IPS-NIHi7 (cell line): ENCODE measurements around the gene PAQR6.
"Not testable (repeated sequence)": the region's sequence is repeated elsewhere in the genome, so short reads cannot be mapped to it uniquely, and the experiment has no call there.

Source experiments
- DNase-seq: peaks from one replicate; pipeline ENCODE4 v3.0.0; 2012; ENCODE audit warnings: mixed read lengths; ENCODE audit errors: extremely low spot score

PAQR6 gene

DNA sequence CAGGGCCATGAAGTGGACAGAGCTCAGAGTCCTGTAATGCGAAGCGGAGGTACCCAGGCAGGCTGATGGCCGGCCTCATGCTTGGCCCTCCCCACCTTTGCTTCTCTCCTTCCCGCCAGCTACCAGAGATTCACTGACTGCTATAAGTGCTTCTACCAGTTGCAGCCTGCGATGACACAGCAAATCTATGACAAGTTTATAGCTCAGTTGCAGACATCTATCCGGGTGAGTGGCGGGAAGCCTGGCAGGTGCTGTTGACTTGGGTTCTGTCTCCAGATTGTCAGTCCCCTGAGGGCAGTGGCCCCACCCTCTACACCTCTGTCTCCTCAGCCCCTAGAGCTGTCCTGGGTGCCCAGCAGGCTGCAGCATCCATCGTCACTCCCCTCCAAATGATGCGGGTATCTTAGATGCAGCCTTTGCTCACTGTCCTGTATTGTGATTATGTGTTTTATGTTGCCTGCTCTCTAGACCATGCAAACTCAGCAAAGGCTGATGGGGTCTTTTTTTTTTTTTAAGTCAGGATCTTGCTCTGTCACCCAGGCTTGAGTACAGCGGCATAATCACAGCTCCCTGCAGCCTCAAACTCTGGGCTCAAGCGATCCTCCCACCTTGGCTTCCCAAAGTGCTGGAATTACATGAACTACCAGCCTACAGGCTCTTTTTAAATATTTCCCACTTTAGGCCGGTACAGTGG, 15.5 kb downstream of the PAQR6 start:
- DNase-seq, result no peak

- DNase-seq, result no peak
These were observed 17.4 kb downstream of the PAQR6 start for GRCh38 chr1:156230473-156230837.

DNA sequence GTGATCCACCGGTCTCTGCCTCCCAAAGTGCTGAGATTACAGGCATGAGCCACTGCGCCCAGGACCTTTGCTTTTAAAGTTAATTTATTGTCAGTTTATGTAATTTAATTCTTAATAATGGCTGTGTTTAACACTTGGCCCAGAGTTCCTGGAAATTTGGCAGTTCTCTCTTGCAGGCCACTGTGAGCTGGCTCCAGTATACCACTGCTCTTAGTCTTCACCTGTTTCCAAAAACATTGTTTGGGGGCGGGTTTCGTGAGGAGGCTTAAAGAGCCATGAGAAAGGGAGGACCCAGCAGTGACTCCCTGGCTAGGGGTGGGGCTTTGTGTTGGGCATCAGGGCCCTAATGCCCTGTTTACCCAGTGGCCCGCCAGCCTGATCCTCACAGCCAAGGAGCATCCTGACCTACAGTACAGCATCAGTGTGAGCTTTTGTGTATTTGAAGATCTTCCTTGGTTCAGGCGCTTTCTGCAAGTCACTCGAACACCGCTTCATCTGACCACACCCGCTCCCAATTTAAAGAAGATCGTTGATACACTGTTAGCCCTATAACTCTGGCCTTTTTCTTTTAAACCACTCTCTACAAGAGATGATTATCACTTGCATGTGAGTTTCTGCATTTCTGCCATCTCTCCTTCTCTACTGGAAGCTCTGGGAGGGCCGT, 17.9 kb downstream of the PAQR6 start:
- DNase-seq, result no peak

DNA sequence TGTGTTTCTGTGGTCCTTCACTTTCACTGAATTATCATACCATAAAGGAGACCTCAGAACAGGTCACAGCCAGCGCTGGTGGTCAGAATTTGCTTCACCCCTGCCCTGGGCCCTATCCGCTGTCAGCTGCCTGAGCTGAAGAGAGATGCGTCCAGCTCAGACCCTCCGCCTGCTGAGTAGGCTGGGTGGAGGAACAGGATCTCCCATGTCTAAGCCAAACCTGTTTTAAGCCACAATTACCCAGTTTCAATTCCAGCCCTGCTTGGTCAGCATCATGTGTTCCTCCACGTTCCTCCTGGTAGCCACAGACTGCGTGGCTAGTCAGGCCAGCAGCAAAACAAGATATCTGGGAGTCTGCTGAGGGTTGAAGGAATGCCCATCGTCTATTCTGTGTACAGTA, 19.4 kb downstream of the PAQR6 start:
- no peak for DNase-seq

GRCh38 chr1:156226782-156227181, 21.1 kb downstream of the PAQR6 start:
- DNase-seq, result no peak

GRCh38 chr1:156226116-156226538, 21.7 kb downstream of the PAQR6 start:
- no peak for DNase-seq

DNA sequence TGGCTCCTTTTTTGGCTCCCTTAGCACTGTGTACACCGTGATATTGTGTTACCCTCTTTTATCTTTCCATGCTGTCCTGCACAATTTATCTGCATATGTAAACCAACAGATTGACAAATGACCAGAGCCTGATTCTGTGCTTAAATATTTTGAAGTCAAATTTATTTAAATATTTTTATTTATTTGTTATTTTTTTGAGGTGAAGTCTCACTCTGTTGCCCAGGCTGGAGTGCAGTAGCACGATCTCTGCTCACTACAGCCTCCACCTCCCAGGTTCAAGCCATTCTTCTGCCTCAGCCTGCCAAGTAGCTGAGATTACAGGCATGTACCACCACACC, 22.2 kb downstream of the PAQR6 start:
- no peak for DNase-seq

- DNase-seq, result no peak
These were observed 25.7 kb downstream of the PAQR6 start for GRCh38 chr1:156221986-156222692.

DNA sequence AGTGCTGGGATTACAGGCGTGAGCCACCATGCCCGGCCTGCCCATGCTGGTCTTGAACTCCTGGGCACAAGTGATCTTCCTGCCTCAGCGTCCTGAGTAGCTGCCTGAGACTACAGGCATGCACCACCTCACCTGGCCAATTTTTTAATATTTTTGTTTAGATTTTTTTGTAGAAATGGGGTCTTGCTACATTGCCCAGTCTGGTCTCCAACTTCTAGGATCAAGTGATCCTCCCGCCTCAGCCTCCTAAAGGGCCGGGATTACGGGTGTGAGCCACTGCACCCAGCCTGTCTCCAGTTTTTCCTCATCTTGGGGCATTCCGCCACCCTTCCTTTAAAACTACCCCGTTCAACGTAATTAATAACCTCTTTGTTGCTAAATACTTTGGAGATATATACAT, 27.6 kb downstream of the PAQR6 start:
- DNase-seq, result no peak

DNA sequence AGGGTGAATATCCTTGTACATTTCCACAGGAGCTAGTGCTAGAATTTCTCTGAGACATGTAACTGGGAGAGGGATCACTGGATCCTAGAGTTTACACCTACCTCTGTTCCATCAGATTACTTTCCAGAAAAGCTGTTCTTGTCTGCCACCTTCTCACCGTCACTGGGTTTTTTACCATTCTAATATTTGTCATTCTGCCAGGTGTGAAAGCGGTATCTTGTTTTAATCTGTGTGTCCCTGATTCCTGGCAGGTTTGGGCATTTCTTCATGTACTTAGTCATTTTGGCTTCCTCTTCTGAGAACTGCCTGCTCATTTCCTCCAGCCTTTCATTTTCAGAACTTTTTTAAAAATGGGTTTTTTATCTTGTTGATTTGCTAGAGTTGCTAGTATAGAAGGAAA, 30.0 kb downstream of the PAQR6 start:
- no peak for DNase-seq

DNA sequence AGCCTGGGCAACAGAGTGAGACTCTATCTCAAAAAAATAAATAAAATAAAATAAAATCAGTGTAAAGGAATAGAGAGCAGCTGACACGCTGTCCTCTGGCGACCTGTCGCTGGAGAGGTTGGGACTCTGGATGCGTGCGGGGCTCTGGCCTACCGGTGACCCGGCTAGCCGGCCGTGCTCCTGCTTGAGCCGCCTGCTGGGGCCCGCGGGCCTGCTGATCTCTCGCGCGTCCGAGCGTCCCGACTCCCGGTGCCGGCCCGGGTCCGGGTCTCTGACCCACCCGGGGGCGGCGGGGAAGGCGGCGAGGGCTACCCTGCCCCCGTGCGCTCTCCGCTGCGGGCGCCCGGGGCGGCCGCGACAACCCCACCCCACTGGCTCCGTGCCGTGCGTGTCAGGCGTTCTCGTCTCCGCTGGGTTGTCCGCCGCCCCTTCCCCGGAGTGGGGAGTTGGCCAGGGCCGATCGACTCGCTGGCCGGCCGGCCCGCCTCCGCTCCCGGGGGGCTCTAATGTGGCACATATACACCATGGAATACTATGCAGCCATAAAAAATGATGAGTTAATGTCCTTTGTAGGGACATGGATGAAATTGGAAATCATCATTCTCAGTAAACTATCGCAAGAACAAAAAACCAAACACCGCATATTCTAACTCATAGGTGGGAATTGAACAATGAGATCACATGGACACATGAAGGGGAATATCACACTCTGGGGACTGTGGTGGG, 31.3 kb downstream of the PAQR6 start:
- DNase-seq, result not testable (repeated sequence)

- no peak for DNase-seq
These were observed 33.7 kb downstream of the PAQR6 start for GRCh38 chr1:156214024-156214748.

- DNase-seq, result no peak
These were observed 34.3 kb downstream of the PAQR6 start for GRCh38 chr1:156213644-156213966.

DNA sequence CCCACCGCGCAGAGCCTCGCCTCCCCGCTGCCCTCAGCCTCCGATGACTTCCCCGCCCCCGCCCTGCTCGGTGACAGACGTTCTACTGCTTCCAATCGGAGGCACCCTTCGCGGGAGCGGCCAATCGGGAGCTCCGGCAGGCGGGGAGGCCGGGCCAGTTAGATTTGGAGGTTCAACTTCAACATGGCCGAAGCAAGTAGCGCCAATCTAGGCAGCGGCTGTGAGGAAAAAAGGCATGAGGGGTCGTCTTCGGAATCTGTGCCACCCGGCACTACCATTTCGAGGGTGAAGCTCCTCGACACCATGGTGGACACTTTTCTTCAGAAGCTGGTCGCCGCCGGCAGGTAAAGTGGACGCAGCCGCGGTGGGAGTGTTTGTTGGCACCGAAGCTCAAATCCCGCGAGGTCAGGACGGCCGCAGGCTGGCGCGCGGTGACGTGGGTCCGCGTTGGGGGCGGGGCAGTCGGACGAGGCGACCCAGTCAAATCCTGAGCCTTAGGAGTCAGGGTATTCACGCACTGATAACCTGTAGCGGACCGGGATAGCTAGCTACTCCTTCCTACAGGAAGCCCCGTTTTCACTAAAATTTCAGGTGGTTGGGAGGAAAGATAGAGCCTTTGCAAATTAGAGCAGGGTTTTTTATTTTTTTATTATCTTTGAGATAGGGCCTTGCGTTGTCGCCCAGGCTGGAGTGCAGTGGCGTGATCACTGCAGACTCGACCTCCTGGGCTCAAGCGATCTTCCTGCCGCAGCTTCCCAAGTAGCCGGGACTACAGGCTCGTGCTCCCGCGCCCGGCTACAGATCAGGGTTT, 34.8 kb downstream of the PAQR6 start, which contains the start of gene PMF1:
PMF1 (plus strand) TSS at position 175 of the 811 bp plus-strand sequence; CDS start at position 184, 9 bp downstream.
- peak; percentile 100 for DNase-seq

GRCh38 chr1:156212130-156212529, 35.7 kb downstream of the PAQR6 start:
- no peak for DNase-seq

GRCh38 chr1:156211243-156211642, 36.6 kb downstream of the PAQR6 start:
- DNase-seq, result no peak

DNA sequence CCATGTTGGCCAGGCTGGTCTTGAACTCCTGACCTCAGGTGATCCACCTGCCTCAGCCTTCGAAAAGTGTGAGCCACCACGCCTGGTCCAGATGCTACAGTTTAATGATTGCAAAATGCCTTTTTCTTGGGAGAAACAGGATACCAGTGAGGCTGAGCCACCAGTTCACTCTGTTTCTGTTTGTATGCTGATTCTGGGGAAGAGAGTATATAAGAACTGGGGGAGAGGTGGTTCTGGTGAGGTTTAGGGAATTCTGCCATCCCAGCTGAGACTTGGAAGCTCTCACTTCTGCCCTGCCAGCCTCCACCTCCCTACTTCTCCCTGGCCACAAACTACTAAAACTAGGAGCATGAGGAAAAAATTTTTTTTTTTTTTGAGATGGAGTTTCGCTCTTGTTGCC, 43.2 kb downstream of the PAQR6 start:
- DNase-seq, result no peak

DNA sequence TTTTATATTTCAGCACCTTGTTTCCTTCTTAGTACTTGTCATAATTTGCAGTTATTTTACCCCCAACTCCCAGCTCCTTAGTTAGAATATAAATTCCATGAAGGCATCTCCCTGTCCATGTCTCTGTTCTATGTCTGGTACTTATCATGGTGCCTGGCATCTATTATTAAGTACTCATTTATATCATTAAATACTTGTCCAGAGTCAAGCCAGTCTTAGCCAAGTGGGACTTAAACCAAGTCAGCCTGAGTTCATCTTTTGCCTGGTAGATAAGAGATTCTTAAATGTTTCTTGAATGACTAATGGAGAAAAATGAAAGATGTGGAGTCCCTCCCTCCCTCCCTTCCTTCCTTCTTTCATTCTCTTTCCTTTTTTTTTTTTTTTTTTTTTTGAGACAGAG, 44.5 kb downstream of the PAQR6 start:
- no peak for DNase-seq

GRCh38 chr1:156200044-156200443, 47.8 kb downstream of the PAQR6 start:
- DNase-seq, result no peak

DNA sequence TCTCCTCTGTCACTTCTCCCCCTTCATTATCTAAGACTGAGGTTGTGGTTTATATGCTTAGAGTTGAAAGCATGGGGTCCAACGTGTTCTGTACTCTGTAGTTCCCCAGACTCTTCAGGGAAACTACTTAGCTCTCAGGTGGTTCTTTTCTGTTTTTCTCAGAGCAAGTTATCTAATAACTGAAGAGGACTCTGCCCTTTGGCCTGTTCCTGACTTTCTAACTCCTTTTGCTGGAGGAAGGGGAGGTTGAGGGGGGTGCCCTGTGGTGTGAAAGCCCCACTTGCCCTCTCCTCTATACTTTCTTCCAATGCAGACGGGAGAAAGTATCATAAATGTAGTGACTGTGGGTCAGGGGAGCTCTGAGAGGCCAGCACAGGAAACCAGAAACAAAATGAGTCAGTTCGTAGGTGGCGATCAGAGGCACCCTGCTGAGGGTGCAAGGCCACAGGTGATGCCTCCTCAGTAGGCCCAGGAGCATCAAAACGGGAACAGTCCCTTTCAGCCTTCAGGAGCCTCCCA, 49.0 kb downstream of the PAQR6 start:
- DNase-seq, result no peak

- DNase-seq, result no peak
These were observed 51.4 kb downstream of the PAQR6 start for GRCh38 chr1:156196445-156196844.
